Natural killer cell treated with Interleukin-12 subunit alpha and Interleukin-12 subunit beta and Interleukin-15 and Interleukin-18, amount 100 ng/mL, for 72 hours (primary cell): Measurements from ENCODE around the gene SUN3. TPM values are rescaled to one million over a fixed set of nuclear protein-coding genes. Genes with fewer than 3 reads are reported as not detected.
"Not testable (repeated sequence)": the region's sequence is repeated elsewhere in the genome, so short reads cannot be mapped to it uniquely, and the experiment has no call there.

ENCODE experiments used
- ATAC-seq, 2 donors: fragments of 150-1000 bp; cut with Tn5 transposase in 1 of 2; sonication (Bioruptor Pico), chemical (Tn5 transposase) in 1 of 2; 2 replicates each; pipeline ENCODE4 v1.10.0; 2021
- DNase-seq: peaks from one replicate; pipeline ENCODE4 v3.0.0; 2022; ENCODE audit warnings: low spot score
- H3K27ac Mint-ChIP-seq, 2 donors: 1 replicate in 1 of 2; 2 replicates in 1 of 2; pipeline ENCODE4 v1.8.0; 2022; ENCODE audit warnings: mixed read lengths in 2 of 2, mild to moderate bottlenecking in 1 of 2, moderate library complexity in 1 of 2
- H3K27me3 Mint-ChIP-seq, 2 donors: 1 replicate in 1 of 2; 2 replicates in 1 of 2; pipeline ENCODE4 v1.8.0; 2022; ENCODE audit warnings: mixed read lengths in 2 of 2
- H3K36me3 Mint-ChIP-seq: one replicate; pipeline ENCODE4 v1.8.0; 2022; ENCODE audit warnings: mixed read lengths
- H3K4me1 Mint-ChIP-seq, 2 donors: 1 replicate in 1 of 2; 2 replicates in 1 of 2; pipeline ENCODE4 v1.8.0; 2022; ENCODE audit warnings: low read depth in 2 of 2, mixed read lengths in 2 of 2, mild to moderate bottlenecking in 1 of 2
- H3K4me3 Mint-ChIP-seq: one replicate; pipeline ENCODE4 v1.8.0; 2022; ENCODE audit warnings: mixed read lengths
- H3K9me3 Mint-ChIP-seq: 2 replicates; pipeline ENCODE4 v1.8.0; 2022; ENCODE audit warnings: mixed read lengths
- total RNA-seq, 2 donors: library from RNA; stranded (reverse); gene quantifications; one replicate each; pipeline ENCODE4 v1.2.3, GENCODE V29; 2022

The SUN3 gene
- total RNA-seq, 2 donors from 2014 or later: 0.71 TPM; not detected in 1

GRCh38 chr7:48011323-48011722 lies 17.6 kb downstream of the SUN3 start:
- no peak overlapping the region for H3K27ac Mint-ChIP-seq
- no peaks in the 10 kb centered on the region for H3K9me3 Mint-ChIP-seq
- peaks cover 0 to 9% of the 10 kb centered on the region in 2 donors for H3K27me3 Mint-ChIP-seq
- no peak for ATAC-seq
- no peak overlapping the region for H3K4me3 Mint-ChIP-seq
- H3K36me3 Mint-ChIP-seq: no peaks in the 10 kb centered on the region
- DNase-seq: no peak
- no peaks in the 10 kb centered on the region for H3K4me1 Mint-ChIP-seq

- ATAC-seq: no peak
- Mint-ChIP-seq H3K36me3 (no peaks in the 10 kb centered on the region), H3K4me3 (no peak overlapping the region), H3K27ac (no peak overlapping the region), H3K27me3 (peaks cover 0 to 4% of the 10 kb centered on the region in 2 donors), H3K9me3 (no peaks in the 10 kb centered on the region), H3K4me1 (no peaks in the 10 kb centered on the region)
- no peak for DNase-seq
Observed at GRCh38 chr7:48009954-48010353, 19.0 kb downstream of the SUN3 start.

- DNase-seq (no peak), ATAC-seq (no peak)
- no peak overlapping the region for H3K4me3 Mint-ChIP-seq
- H3K36me3 Mint-ChIP-seq: no peaks in the 10 kb centered on the region
- peaks cover 0 to 4% of the 10 kb centered on the region in 2 donors for H3K27me3 Mint-ChIP-seq
- no peaks in the 10 kb centered on the region for H3K4me1 Mint-ChIP-seq
- H3K27ac Mint-ChIP-seq: no peak overlapping the region
- H3K9me3 Mint-ChIP-seq: no peaks in the 10 kb centered on the region
Observed at GRCh38 chr7:48009257-48009656, 19.6 kb downstream of the SUN3 start.

GRCh38 chr7:48006866-48007265 lies 22.0 kb downstream of the SUN3 start:
- Mint-ChIP-seq H3K4me1 (no peaks in the 10 kb centered on the region), H3K36me3 (no peaks in the 10 kb centered on the region), H3K4me3 (no peak overlapping the region), H3K9me3 (no peaks in the 10 kb centered on the region), H3K27ac (no peak overlapping the region), H3K27me3 (peaks cover 4 to 6% of the 10 kb centered on the region in 2 donors)
- DNase-seq (no peak), ATAC-seq (no peak)

- Mint-ChIP-seq H3K4me1 (no peaks in the 10 kb centered on the region), H3K4me3 (no peak overlapping the region), H3K27me3 (peaks cover 4 to 6% of the 10 kb centered on the region in 2 donors), H3K9me3 (no peaks in the 10 kb centered on the region), H3K27ac (no peak overlapping the region), H3K36me3 (no peaks in the 10 kb centered on the region)
- DNase-seq (no peak), ATAC-seq (no peak)
Observed at GRCh38 chr7:48004638-48005037, 24.3 kb downstream of the SUN3 start.

GRCh38 chr7:48004032-48004431 lies 24.9 kb downstream of the SUN3 start:
- H3K9me3 Mint-ChIP-seq: no peaks in the 10 kb centered on the region
- no peaks in the 10 kb centered on the region for H3K36me3 Mint-ChIP-seq
- no peak overlapping the region for H3K27ac Mint-ChIP-seq
- ATAC-seq (no peak), DNase-seq (no peak)
- no peaks in the 10 kb centered on the region for H3K4me1 Mint-ChIP-seq
- no peak overlapping the region for H3K4me3 Mint-ChIP-seq
- H3K27me3 Mint-ChIP-seq: peaks cover 2 to 6% of the 10 kb centered on the region in 2 donors

- not testable (repeated sequence) for H3K4me3 Mint-ChIP-seq
Observed at GRCh38 chr7:48000164-48000563, 28.7 kb downstream of the SUN3 start.

GRCh38 chr7:47999413-47999812 lies 29.5 kb downstream of the SUN3 start:
- DNase-seq (no peak), ATAC-seq (no peak)
- H3K4me1 Mint-ChIP-seq: peaks cover 7 to 10% of the 10 kb centered on the region in 2 donors
- H3K27me3 Mint-ChIP-seq: peaks cover 0 to 6% of the 10 kb centered on the region in 2 donors
- H3K9me3 Mint-ChIP-seq: peaks cover 7% of the 10 kb centered on the region
- no peak overlapping the region for H3K4me3 Mint-ChIP-seq
- no peak overlapping the region for H3K27ac Mint-ChIP-seq
- no peaks in the 10 kb centered on the region for H3K36me3 Mint-ChIP-seq

More at GRCh38 chr7:48000164-48000563, 28.7 kb downstream of the SUN3 start:
- H3K27me3 Mint-ChIP-seq, H3K9me3 Mint-ChIP-seq, H3K4me1 Mint-ChIP-seq, H3K36me3 Mint-ChIP-seq, DNase-seq, ATAC-seq: not testable (repeated sequence)
- H3K27ac Mint-ChIP-seq: peak overlapping the region in 1 of 2 donors; percentile 18

- DNase-seq (no peak), ATAC-seq (no peak)
- H3K4me1 Mint-ChIP-seq: peaks cover 22 to 30% of the 10 kb centered on the region in 2 donors
- no peaks in the 10 kb centered on the region for H3K27me3 Mint-ChIP-seq
- no peaks in the 10 kb centered on the region for H3K36me3 Mint-ChIP-seq
- peak overlapping the region; percentile 94 to 96 for H3K27ac Mint-ChIP-seq
- H3K4me3 Mint-ChIP-seq: peak overlapping the region; percentile 96
- H3K9me3 Mint-ChIP-seq: peaks cover 7% of the 10 kb centered on the region
Observed at GRCh38 chr7:47992446-47992845, 36.5 kb downstream of the SUN3 start.

GRCh38 chr7:47991741-47992311 lies 37.1 kb downstream of the SUN3 start:
- H3K9me3 Mint-ChIP-seq: peaks cover 7% of the 10 kb centered on the region
- H3K4me3 Mint-ChIP-seq: peak overlapping the region; percentile 96
- H3K4me1 Mint-ChIP-seq: peaks cover 22 to 30% of the 10 kb centered on the region in 2 donors
- peak overlapping the region; percentile 94 to 96 for H3K27ac Mint-ChIP-seq
- no peaks in the 10 kb centered on the region for H3K36me3 Mint-ChIP-seq
- H3K27me3 Mint-ChIP-seq: no peaks in the 10 kb centered on the region
- ATAC-seq (peak; percentile 99), DNase-seq (peak; percentile 93)

- Mint-ChIP-seq H3K27ac (peak overlapping the region; percentile 94 to 96), H3K4me1 (peaks cover 22 to 30% of the 10 kb centered on the region in 2 donors), H3K9me3 (peaks cover 7% of the 10 kb centered on the region), H3K27me3 (no peaks in the 10 kb centered on the region), H3K36me3 (no peaks in the 10 kb centered on the region), H3K4me3 (peak overlapping the region; percentile 96)
- DNase-seq (no peak), ATAC-seq (no peak)
Observed at GRCh38 chr7:47991270-47991669, 37.6 kb downstream of the SUN3 start.

GRCh38 chr7:47990592-47990991 lies 38.3 kb downstream of the SUN3 start:
- peak overlapping the region; percentile 11 for H3K4me3 Mint-ChIP-seq
- no peaks in the 10 kb centered on the region for H3K36me3 Mint-ChIP-seq
- H3K27me3 Mint-ChIP-seq: no peaks in the 10 kb centered on the region
- DNase-seq: no peak
- peaks cover 7% of the 10 kb centered on the region for H3K9me3 Mint-ChIP-seq
- H3K27ac Mint-ChIP-seq: peak overlapping the region in 1 of 2 donors; percentile 94
- no peak for ATAC-seq
- peaks cover 22 to 30% of the 10 kb centered on the region in 2 donors for H3K4me1 Mint-ChIP-seq

- Mint-ChIP-seq H3K27ac (peak overlapping the region in 1 of 2 donors; percentile 94), H3K4me1 (peaks cover 19 to 24% of the 10 kb centered on the region in 2 donors)
- ATAC-seq, H3K27me3 Mint-ChIP-seq, H3K36me3 Mint-ChIP-seq, DNase-seq, H3K9me3 Mint-ChIP-seq, H3K4me3 Mint-ChIP-seq: not testable (repeated sequence)
Observed at GRCh38 chr7:47989607-47990400, 39.1 kb downstream of the SUN3 start.
